CD4-positive, CD25-positive, alpha-beta regulatory T cell (primary cell): ENCODE data around the gene ZNF611. TPM values are rescaled to one million over a fixed set of nuclear protein-coding genes. Genes with fewer than 3 reads are reported as not detected.
"Not testable (repeated sequence)": the region's sequence is repeated elsewhere in the genome, so short reads cannot be mapped to it uniquely, and the experiment has no call there.

Experiments
- ATAC-seq, 2 donors: fragments of 150-1000 bp; cut with Tn5 transposase; one replicate each; pipeline ENCODE4 v1.10.0; 2021; ENCODE audit warnings: low read depth in 2 of 2, moderate number of reproducible peaks in 2 of 2, moderate library complexity in 1 of 2
- DNase-seq, 3 donors: peaks; one replicate each; pipeline versions ENCODE4 v3.0.0 to v3.0.0-alpha.2; 2012 to 2022; ENCODE audit warnings: mixed read lengths in 1 of 3
- H3K27ac ChIP-seq: one replicate; pipeline ENCODE4 v1.7.0; 2013; ENCODE audit warnings: mild to moderate bottlenecking, low read length; ENCODE audit not compliant: insufficient read depth, poor library complexity, severe bottlenecking
- H3K27me3 ChIP-seq: one replicate; pipeline ENCODE4 v1.7.0; 2013; ENCODE audit warnings: low read length; ENCODE audit not compliant: control insufficient read depth, insufficient read depth
- H3K36me3 ChIP-seq: one replicate; pipeline ENCODE4 v1.7.0; 2013; ENCODE audit warnings: mild to moderate bottlenecking, low read length, moderate library complexity; ENCODE audit not compliant: control insufficient read depth, insufficient read depth
- H3K4me1 ChIP-seq: 2 replicates; pipeline ENCODE4 v1.7.0; 2013; ENCODE audit warnings: mild to moderate bottlenecking, low read length; ENCODE audit not compliant: insufficient read depth, control insufficient read depth, poor library complexity, severe bottlenecking
- H3K4me3 ChIP-seq: one replicate; pipeline ENCODE4 v1.7.0; 2013; ENCODE audit warnings: low read depth, mild to moderate bottlenecking, low read length, moderate library complexity
- H3K9me3 ChIP-seq, 2 experiments: 1 replicate in 1 of 2; 2 replicates in 1 of 2; pipeline ENCODE4 v1.7.0; 2013; ENCODE audit warnings: low read length in 2 of 2, mild to moderate bottlenecking in 1 of 2, moderate library complexity in 1 of 2; ENCODE audit not compliant: control insufficient read depth in 2 of 2
- H3K27ac Mint-ChIP-seq, 3 donors: one replicate each; pipeline ENCODE4 v1.8.0; 2020 to 2022; ENCODE audit warnings: mild to moderate bottlenecking in 3 of 3, mixed read lengths in 3 of 3, moderate library complexity in 2 of 3
- H3K27me3 Mint-ChIP-seq: one replicate; pipeline ENCODE4 v1.8.0; 2022; ENCODE audit warnings: mild to moderate bottlenecking, mixed read lengths
- H3K36me3 Mint-ChIP-seq: one replicate; pipeline ENCODE4 v1.8.0; 2020; ENCODE audit warnings: mixed read lengths
- H3K4me1 Mint-ChIP-seq, 4 donors: one replicate each; pipeline ENCODE4 v1.8.0; 2020 to 2022; ENCODE audit warnings: mixed read lengths in 4 of 4, mild to moderate bottlenecking in 1 of 4
- H3K4me3 Mint-ChIP-seq, 4 donors: one replicate each; pipeline ENCODE4 v1.8.0; 2020 to 2022; ENCODE audit warnings: mild to moderate bottlenecking in 4 of 4, mixed read lengths in 4 of 4, moderate library complexity in 3 of 4
- H3K9me3 Mint-ChIP-seq, 7 donors: one replicate each; pipeline ENCODE4 v1.8.0; 2020 to 2022; ENCODE audit warnings: mixed read lengths in 7 of 7, mild to moderate bottlenecking in 3 of 7, moderate library complexity in 2 of 7
- polyA plus RNA-seq, 4 donors: library from polyadenylated mRNA; unstranded; fragments of 300-500 nt; fragmentation: Illumina TruSeq; gene quantifications; one replicate each; pipeline ENCODE4 v1.2.3, GENCODE V29; 2021
- total RNA-seq: library from RNA; stranded (reverse); gene quantifications from one replicate; pipeline ENCODE4 v1.2.3, GENCODE V29; 2022

ZNF611 gene
- total and polyA plus RNA-seq, 5 donors from 2014 or later: 19.0 to 34.1 (median 26.9) TPM

GRCh38 chr19:52715902-52716301, 18.9 kb downstream of the ZNF611 start:
- not testable (repeated sequence) for H3K4me3 Mint-ChIP-seq, H3K4me1 ChIP-seq, H3K4me3 ChIP-seq, H3K27me3 Mint-ChIP-seq, H3K27me3 ChIP-seq, H3K27ac ChIP-seq
- Mint-ChIP-seq H3K4me1 (peaks cover 0 to 17% (median 10%) of the 10 kb centered on the region in 4 donors), H3K36me3 (peaks cover 57% of the 10 kb centered on the region), H3K27ac (peak overlapping the region in 1 of 3 donors; percentile 77), H3K9me3 (peaks cover 0 to 56% (median 13%) of the 10 kb centered on the region in 7 donors)
- peaks cover 38% of the 10 kb centered on the region for H3K36me3 ChIP-seq
- peaks cover 13 to 30% of the 10 kb centered on the region in 2 experiments for H3K9me3 ChIP-seq
- ATAC-seq (peak in 1 of 2 donors; percentile 46), DNase-seq (peak in 1 of 3 donors; percentile 9)

GRCh38 chr19:52715330-52715729, 19.5 kb downstream of the ZNF611 start:
- not testable (repeated sequence) for H3K27me3 ChIP-seq, DNase-seq, H3K27me3 Mint-ChIP-seq, ATAC-seq, H3K27ac ChIP-seq, H3K4me1 ChIP-seq, H3K4me3 Mint-ChIP-seq, H3K4me3 ChIP-seq
- H3K9me3 ChIP-seq: peaks cover 13 to 30% of the 10 kb centered on the region in 2 experiments
- peaks cover 60% of the 10 kb centered on the region for H3K36me3 Mint-ChIP-seq
- peaks cover 41% of the 10 kb centered on the region for H3K36me3 ChIP-seq
- H3K9me3 Mint-ChIP-seq: peaks cover 0 to 60% (median 13%) of the 10 kb centered on the region in 7 donors
- peaks cover 0 to 17% (median 10%) of the 10 kb centered on the region in 4 donors for H3K4me1 Mint-ChIP-seq
- peak overlapping the region in 1 of 3 donors; percentile 77 for H3K27ac Mint-ChIP-seq

DNA sequence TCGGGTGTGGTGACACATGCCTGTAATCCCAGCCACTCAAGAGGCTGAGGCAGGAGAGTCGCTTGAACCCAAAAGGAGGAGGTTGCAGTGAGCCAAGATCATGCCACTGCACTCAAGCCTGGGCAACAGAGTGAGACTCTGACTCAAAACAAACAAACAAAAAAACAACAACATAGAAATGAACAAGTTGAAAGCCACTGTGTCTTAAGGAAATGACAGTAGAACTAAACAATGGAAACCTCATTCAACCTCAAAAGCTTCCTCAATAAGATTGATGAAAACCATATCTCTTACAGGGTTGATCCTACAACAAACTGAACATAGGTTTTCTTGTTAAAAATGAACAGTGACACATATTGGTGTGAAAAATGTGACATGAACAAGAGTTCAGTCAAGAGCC, 21.8 kb downstream of the ZNF611 start:
- not testable (repeated sequence) for H3K27me3 ChIP-seq, H3K4me1 ChIP-seq, H3K27me3 Mint-ChIP-seq, H3K27ac ChIP-seq, H3K4me3 Mint-ChIP-seq, DNase-seq, ATAC-seq, H3K27ac Mint-ChIP-seq, H3K4me3 ChIP-seq
- Mint-ChIP-seq H3K4me1 (peaks cover 0 to 12% (median 10%) of the 10 kb centered on the region in 4 donors), H3K36me3 (peaks cover 63% of the 10 kb centered on the region), H3K9me3 (peaks cover 0 to 60% (median 14%) of the 10 kb centered on the region in 7 donors)
- Histone ChIP-seq H3K36me3 (peaks cover 61% of the 10 kb centered on the region), H3K9me3 (peaks cover 24 to 45% of the 10 kb centered on the region in 2 experiments)

DNA sequence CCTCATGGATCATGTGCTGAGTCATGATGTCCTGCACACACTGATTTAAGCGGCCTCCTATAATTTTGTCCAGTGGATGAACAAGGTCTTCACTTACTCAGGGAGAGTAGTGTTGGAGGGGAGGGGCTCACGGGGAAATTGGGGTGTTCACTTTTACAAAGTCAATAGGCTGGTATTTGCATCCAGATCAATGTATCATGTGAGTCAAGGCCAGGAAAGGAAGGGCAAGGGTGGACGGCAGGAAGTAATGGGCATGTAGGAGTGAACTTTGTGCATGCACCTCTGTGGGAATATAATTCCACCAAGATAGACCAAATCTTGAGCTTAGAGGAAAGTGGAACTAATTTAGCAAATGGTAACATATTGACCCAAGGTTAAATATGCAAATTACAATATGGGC, 23.2 kb downstream of the ZNF611 start:
- ATAC-seq, H3K4me3 ChIP-seq, H3K4me1 ChIP-seq, H3K27me3 ChIP-seq, H3K27me3 Mint-ChIP-seq, DNase-seq, H3K27ac ChIP-seq, H3K4me3 Mint-ChIP-seq, H3K27ac Mint-ChIP-seq: not testable (repeated sequence)
- H3K9me3 Mint-ChIP-seq: peaks cover 0 to 53% (median 17%) of the 10 kb centered on the region in 7 donors
- Histone ChIP-seq H3K36me3 (peaks cover 75% of the 10 kb centered on the region), H3K9me3 (peaks cover 33 to 58% of the 10 kb centered on the region in 2 experiments)
- peaks cover 72% of the 10 kb centered on the region for H3K36me3 Mint-ChIP-seq
- H3K4me1 Mint-ChIP-seq: peaks cover 0 to 12% (median 10%) of the 10 kb centered on the region in 4 donors

DNA sequence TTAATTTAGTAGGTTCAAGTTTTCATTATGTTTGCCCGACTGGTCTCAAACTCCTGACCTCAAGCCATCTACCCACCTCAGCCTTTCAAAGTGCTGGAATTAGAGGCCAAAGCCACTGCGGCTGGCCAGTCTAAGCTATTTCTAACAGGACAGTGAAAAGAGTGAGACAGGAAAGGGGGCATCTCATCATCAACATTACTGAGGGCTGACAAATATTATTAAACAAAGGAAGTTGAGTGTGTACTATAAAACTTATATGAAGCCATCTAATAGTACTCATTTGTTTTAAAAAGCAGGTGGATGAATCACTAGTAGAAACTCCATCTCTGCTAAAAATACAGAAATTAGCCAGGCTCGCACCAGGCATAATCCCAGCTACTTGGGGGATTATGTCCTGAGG, 24.3 kb downstream of the ZNF611 start:
- peaks cover 77% of the 10 kb centered on the region for H3K36me3 Mint-ChIP-seq
- peaks cover 0 to 6% (median 4%) of the 10 kb centered on the region in 4 donors for H3K4me1 Mint-ChIP-seq
- Histone ChIP-seq H3K36me3 (peaks cover 86% of the 10 kb centered on the region), H3K27ac (no peak overlapping the region), H3K9me3 (peaks cover 44 to 69% of the 10 kb centered on the region in 2 experiments), H3K4me3 (no peak overlapping the region), H3K27me3 (no peaks in the 10 kb centered on the region), H3K4me1 (no peaks in the 10 kb centered on the region)
- DNase-seq: no peak
- H3K9me3 Mint-ChIP-seq: peaks cover 0 to 56% (median 20%) of the 10 kb centered on the region in 7 donors
- H3K27ac Mint-ChIP-seq: peak overlapping the region in 1 of 3 donors; percentile 56
- no peak overlapping the region for H3K4me3 Mint-ChIP-seq
- no peak for ATAC-seq
- H3K27me3 Mint-ChIP-seq: no peaks in the 10 kb centered on the region

DNA sequence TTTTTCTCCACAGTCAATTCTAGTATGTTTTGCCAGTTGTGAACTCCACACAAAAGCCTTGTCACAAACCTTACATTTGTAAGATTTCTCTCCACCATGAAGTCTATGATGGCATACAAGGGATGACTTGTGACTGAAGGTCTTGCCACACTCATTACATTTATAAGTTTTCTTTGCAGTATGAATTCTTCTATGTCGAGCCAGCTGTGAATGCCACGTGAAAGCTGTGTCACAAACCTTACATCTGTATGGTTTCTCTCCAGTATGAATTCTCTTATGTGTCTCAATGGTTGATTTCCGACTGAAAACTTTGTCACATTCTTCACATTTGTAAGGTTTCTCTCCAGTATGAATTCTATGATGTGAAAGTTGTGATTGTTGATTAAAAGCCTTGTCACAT, 29.2 kb downstream of the ZNF611 start:
- Histone ChIP-seq H3K36me3 (peaks cover 54% of the 10 kb centered on the region), H3K9me3 (peaks cover 66 to 97% of the 10 kb centered on the region in 2 experiments)
- not testable (repeated sequence) for ATAC-seq, H3K27me3 Mint-ChIP-seq, H3K27ac Mint-ChIP-seq, H3K27me3 ChIP-seq, H3K4me1 ChIP-seq, H3K4me3 ChIP-seq, DNase-seq, H3K4me3 Mint-ChIP-seq, H3K27ac ChIP-seq, H3K4me1 Mint-ChIP-seq
- H3K9me3 Mint-ChIP-seq: peaks cover 2 to 78% (median 25%) of the 10 kb centered on the region in 7 donors
- H3K36me3 Mint-ChIP-seq: peaks cover 49% of the 10 kb centered on the region

- no peaks in the 10 kb centered on the region for H3K27me3 ChIP-seq
- ATAC-seq (no peak), DNase-seq (no peak)
- H3K4me3 ChIP-seq: no peak overlapping the region
- peaks cover 0 to 4% (median 0%) of the 10 kb centered on the region in 4 donors for H3K4me1 Mint-ChIP-seq
- no peak overlapping the region for H3K27ac ChIP-seq
- H3K27me3 Mint-ChIP-seq: no peaks in the 10 kb centered on the region
- H3K9me3 Mint-ChIP-seq: peaks cover 5 to 79% (median 31%) of the 10 kb centered on the region in 7 donors
- H3K36me3 Mint-ChIP-seq: peaks cover 42% of the 10 kb centered on the region
- H3K27ac Mint-ChIP-seq: no peak overlapping the region
- no peak overlapping the region for H3K4me3 Mint-ChIP-seq
- peaks cover 57 to 92% of the 10 kb centered on the region in 2 experiments for H3K9me3 ChIP-seq
- H3K36me3 ChIP-seq: peaks cover 39% of the 10 kb centered on the region
- no peaks in the 10 kb centered on the region for H3K4me1 ChIP-seq
Observed at GRCh38 chr19:52703917-52704316, 30.9 kb downstream of the ZNF611 start.

GRCh38 chr19:52700673-52701072, 34.2 kb downstream of the ZNF611 start:
- Mint-ChIP-seq H3K4me1 (peaks cover 0 to 4% (median 0%) of the 10 kb centered on the region in 4 donors), H3K36me3 (peaks cover 16% of the 10 kb centered on the region), H3K27me3 (no peaks in the 10 kb centered on the region), H3K4me3 (no peak overlapping the region), H3K27ac (peak overlapping the region in 1 of 3 donors; percentile 15), H3K9me3 (peaks cover 5 to 64% (median 25%) of the 10 kb centered on the region in 7 donors)
- DNase-seq: no peak
- no peak overlapping the region for H3K27ac ChIP-seq
- H3K4me1 ChIP-seq: no peaks in the 10 kb centered on the region
- no peak overlapping the region for H3K4me3 ChIP-seq
- peaks cover 36 to 61% of the 10 kb centered on the region in 2 experiments for H3K9me3 ChIP-seq
- ATAC-seq: no peak
- H3K36me3 ChIP-seq: peaks cover 7% of the 10 kb centered on the region
- no peaks in the 10 kb centered on the region for H3K27me3 ChIP-seq
